Aortic smooth muscle cell (primary cell): ENCODE results near the gene ATAD3C. TPM values are rescaled to one million over a fixed set of nuclear protein-coding genes. Genes with fewer than 3 reads are reported as not detected.

Experiments
- total RNA-seq: library from RNA; depleted of rRNA; stranded (reverse); fragments of >200 nt; gene quantifications from 2 replicates; pipeline ENCODE4 v1.2.3, GENCODE V29; 2014

Gene ATAD3C, protein sequence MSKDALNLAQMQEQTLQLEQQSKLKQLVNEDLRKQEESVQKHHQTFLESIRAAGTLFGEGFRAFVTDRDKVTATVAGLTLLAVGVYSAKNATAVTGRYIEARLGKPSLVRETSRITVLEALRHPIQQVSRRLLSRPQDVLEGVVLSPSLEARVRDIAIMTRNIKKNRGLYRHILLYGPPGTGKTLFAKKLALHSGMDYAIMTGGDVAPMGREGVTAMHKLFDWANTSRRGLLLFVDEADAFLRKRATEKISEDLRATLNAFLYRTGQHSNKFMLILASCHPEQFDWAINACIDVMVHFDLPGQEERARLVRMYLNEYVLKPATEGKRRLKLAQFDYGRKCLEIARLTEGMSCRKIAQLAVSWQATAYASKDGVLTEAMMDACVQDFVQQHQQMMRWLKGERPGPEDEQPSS
- total RNA-seq, result 0.56 and 0.66 TPM in 2 replicates

DNA sequence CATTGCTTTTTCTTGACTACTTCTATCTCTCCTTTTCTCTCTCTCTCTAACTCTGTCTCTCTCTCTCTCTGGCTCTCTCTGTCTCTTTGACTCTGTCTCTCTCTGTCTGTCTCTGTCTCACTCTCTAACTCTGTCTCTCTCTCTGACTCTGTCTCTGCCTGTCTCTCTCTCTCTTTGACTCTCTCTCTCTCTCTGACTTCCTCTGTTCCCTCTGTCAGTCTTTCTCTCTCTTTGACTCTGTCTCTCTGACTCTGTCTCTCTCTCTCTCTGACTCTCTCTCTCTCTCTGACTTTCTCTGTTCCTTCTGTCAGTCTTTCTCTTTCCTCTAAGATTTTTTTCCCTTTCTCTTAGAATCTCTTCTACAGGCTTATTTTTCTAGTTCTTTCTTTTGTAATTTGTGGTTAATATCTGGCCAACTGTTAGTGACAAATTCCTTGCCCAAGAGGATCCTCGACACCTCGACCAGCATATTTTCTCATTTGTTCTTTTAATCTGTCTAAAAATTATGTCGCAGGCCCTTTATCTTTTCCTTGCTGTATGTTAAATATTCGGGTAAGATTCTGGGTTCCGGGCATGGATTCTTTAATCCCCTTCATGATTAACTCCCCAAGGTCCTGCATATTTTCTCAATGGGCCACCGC lies at the start of gene ATAD3C:
TSS of gene ATAD3C (plus strand) at position 591 of the 641 bp plus-strand sequence. CDS start 995 bp downstream, outside the sequence.

DNA sequence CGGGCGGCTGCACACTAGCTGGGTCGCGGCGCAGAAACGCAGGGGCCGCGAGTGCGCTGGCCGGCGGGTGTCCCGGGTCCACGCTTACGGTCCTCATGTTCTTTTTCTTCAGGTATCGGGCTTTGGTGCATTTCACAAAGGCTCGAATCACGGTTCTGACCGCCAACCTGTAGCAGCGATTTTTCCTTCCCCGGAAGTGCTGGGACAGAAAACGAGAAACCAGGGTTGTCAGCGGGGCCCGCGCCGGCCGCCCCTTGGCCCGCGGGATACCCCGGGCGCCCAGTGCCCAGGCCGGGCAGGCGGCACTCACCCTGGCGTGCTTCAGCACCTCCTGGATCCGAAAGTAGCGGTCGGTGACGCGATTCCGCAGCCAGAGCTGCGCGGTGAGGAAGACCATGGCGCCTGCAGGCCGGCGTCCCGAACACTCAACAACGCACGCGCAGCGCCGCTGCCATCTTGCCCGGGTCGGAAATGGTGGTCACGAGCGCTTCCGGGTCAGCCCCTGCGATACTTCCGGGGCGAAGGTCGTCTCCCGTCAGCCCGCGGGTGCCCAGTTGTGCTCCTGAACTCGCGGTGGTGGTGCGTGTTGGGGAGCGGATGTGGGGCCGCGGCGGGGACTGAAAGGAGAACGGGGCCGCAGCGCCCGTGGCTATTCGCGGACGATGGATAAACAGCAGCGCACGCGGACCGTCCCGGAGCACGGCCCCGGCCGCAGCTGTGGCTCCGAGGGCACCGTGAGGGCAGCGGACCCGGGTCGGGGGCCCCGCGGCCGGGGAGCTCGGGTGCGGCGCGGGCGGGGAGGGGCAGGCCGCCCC lies 42.5 kb upstream of the ATAD3C start, which contains the start of gene MRPL20:
TSS of gene MRPL20 (minus strand) at position 473 of the 815 bp plus-strand sequence. CDS start at position 397, 76 bp downstream.

GRCh38 chr1:1421147-1421906 lies 28.2 kb upstream of the ATAD3C start, which contains the start of gene ANKRD65:
Gene ANKRD65 (minus strand): TSS chr1:1421276. CDS start chr1:1421005, 271 bp downstream.

GRCh38 chr1:1435106-1435903 lies 14.2 kb upstream of the ATAD3C start, which contains the start of gene VWA1:
Gene VWA1 (plus strand): TSS chr1:1435690. CDS start chr1:1435749, 59 bp downstream.

GRCh38 chr1:1471389-1472052 lies 22.0 kb downstream of the ATAD3C start, which contains the start of gene ATAD3B:
Gene ATAD3B (plus strand): TSS chr1:1471765. CDS start chr1:1471885, 120 bp downstream.

GRCh38 chr1:1511533-1512285 lies 62.2 kb downstream of the ATAD3C start, which contains the start of gene ATAD3A:
Gene ATAD3A (plus strand): TSS chr1:1512162. CDS start chr1:1512269, 107 bp downstream.

Other genes with a start within 250 kb of the ATAD3C start
- not detected in 2 replicates for gene TNFRSF18, start 243.1 kb upstream of the ATAD3C start, total RNA-seq
- 0.12 and 0.13 TPM in 2 replicates for gene TNFRSF4, start 235.5 kb upstream of the ATAD3C start, total RNA-seq
- gene SDF4, start 217.7 kb upstream of the ATAD3C start, total RNA-seq, result 116 and 143 TPM in 2 replicates
- 16.3 and 21.9 TPM in 2 replicates for gene B3GALT6, start 217.5 kb upstream of the ATAD3C start, total RNA-seq
- 0.40 and 0.75 TPM in 2 replicates for gene C1QTNF12, start 203.0 kb upstream of the ATAD3C start, total RNA-seq
- 25.6 and 34.3 TPM in 2 replicates for gene UBE2J2, start 175.8 kb upstream of the ATAD3C start, total RNA-seq
- 0.53 and 0.68 TPM in 2 replicates for gene SCNN1D, start 169.3 kb upstream of the ATAD3C start, total RNA-seq
- 35.4 and 38.3 TPM in 2 replicates for gene ACAP3, start 141.8 kb upstream of the ATAD3C start, total RNA-seq
- 11.4 and 16.8 TPM in 2 replicates for gene PUSL1, start 141.1 kb upstream of the ATAD3C start, total RNA-seq
- gene INTS11, start 125.0 kb upstream of the ATAD3C start, total RNA-seq, result 57.1 and 58.8 TPM in 2 replicates
- gene CPTP, start 124.9 kb upstream of the ATAD3C start, total RNA-seq, result 8.6 and 9.9 TPM in 2 replicates
- gene TAS1R3, start 118.4 kb upstream of the ATAD3C start, total RNA-seq, result 0.06 and 0.26 TPM in 2 replicates
- gene DVL1, start 100.3 kb upstream of the ATAD3C start, total RNA-seq, result 63.8 and 102 TPM in 2 replicates
- 282 and 369 TPM in 2 replicates for gene MXRA8, start 91.1 kb upstream of the ATAD3C start, total RNA-seq
- 98.4 and 131 TPM in 2 replicates for gene AURKAIP1, start 74.5 kb upstream of the ATAD3C start, total RNA-seq
- 103 and 125 TPM in 2 replicates for gene CCNL2, start 50.4 kb upstream of the ATAD3C start, total RNA-seq
- gene MRPL20, start 42.4 kb upstream of the ATAD3C start, total RNA-seq, result 119 and 121 TPM in 2 replicates
- 0.37 and 0.40 TPM in 2 replicates for gene ANKRD65, start 28.4 kb upstream of the ATAD3C start, total RNA-seq
- gene VWA1, start 14.0 kb upstream of the ATAD3C start, total RNA-seq, result 1.6 and 2.5 TPM in 2 replicates
- gene ATAD3B, start 22.1 kb downstream of the ATAD3C start, total RNA-seq, result 14.2 and 22.7 TPM in 2 replicates
- 22.9 and 47.2 TPM in 2 replicates for gene ATAD3A, start 62.5 kb downstream of the ATAD3C start, total RNA-seq
- gene TMEM240, start 90.9 kb downstream of the ATAD3C start, total RNA-seq, result 2.0 and 2.8 TPM in 2 replicates
- 51.3 and 54.8 TPM in 2 replicates for gene SSU72, start 125.2 kb downstream of the ATAD3C start, total RNA-seq
- 0.79 and 0.87 TPM in 2 replicates for gene FNDC10, start 150.4 kb downstream of the ATAD3C start, total RNA-seq
- 43.3 and 58.3 TPM in 2 replicates for gene MIB2, start 165.8 kb downstream of the ATAD3C start, total RNA-seq
- 1.7 and 1.8 TPM in 2 replicates for gene MMP23B, start 182.5 kb downstream of the ATAD3C start, total RNA-seq
- gene CDK11B, start 209.3 kb downstream of the ATAD3C start, total RNA-seq, result 8.2 and 9.1 TPM in 2 replicates
- 18.4 and 19.3 TPM in 2 replicates for gene SLC35E2B, start 243.1 kb downstream of the ATAD3C start, total RNA-seq